ENCODE measurements around the gene BMERB1.

BMERB1 gene

GRCh38 chr16:15509593-15510535 lies 75.5 kb downstream of the BMERB1 start:
- Histone ChIP-seq H3K36me3 (no peaks in the 10 kb centered on the region), H3K27me3 (peaks cover 26% of the 10 kb centered on the region), H3K27ac (no peak overlapping the region), H3K4me1 (ENCODE audit: control insufficient read depth in 1 of 2, insufficient read depth in 1 of 2, low read depth in 1 of 2, low read length in 1 of 2) (no peaks in the 10 kb centered on the region), H3K4me3 (ENCODE audit: low read depth in 1 of 2, low read length in 1 of 2) (no peak overlapping the region), H3K9me3 (no peaks in the 10 kb centered on the region)
- no peak for TF ChIP-seq CTCF (IDR thresholded peaks at IDR 0.05)

- Histone ChIP-seq H3K4me3 (ENCODE audit: low read depth in 1 of 2, low read length in 1 of 2) (no peak overlapping the region), H3K36me3 (no peaks in the 10 kb centered on the region), H3K27me3 (peaks cover 26% of the 10 kb centered on the region), H3K27ac (no peak overlapping the region), H3K4me1 (ENCODE audit: control insufficient read depth in 1 of 2, insufficient read depth in 1 of 2, low read depth in 1 of 2, low read length in 1 of 2) (no peaks in the 10 kb centered on the region), H3K9me3 (no peaks in the 10 kb centered on the region)
- no peak for TF ChIP-seq CTCF (IDR thresholded peaks at IDR 0.05)
These were observed 76.6 kb downstream of the BMERB1 start for GRCh38 chr16:15510992-15511391.

DNA sequence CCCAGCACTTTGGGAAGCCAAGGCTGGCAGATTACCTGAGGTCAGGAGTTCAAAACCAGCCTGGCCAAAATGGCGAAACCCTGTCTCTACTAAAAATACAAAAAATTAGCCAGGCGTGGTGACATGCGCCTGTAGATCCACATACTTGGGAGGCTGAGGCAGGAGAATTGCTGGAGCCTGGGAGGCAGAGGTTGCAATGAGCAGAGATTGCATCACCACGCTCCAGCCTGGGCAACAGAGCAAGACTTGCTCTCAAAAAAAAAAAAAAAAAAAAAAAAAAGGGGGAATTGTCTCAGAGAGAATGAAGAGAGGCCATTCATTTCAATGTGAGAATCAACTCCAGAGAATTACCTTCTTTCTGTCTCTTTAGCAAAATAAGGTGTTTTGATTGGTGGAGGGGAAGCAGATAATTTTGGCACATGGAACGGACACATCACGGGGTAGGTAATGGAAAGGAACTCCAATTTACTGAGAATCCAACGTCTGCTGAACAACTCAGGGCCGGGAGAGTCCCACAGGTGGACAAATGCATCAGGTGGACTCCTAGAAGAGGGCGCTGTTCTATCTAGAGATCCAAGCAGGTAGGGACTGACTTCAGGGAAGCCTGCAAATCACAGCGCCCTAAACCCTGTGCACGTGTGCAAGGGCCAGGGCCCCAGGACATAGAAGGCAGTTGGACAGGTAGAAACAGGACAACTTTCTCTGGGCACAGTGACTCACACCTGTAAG lies 77.5 kb downstream of the BMERB1 start:
- Histone ChIP-seq H3K9me3 (no peaks in the 10 kb centered on the region), H3K4me1 (ENCODE audit: control insufficient read depth in 1 of 2, insufficient read depth in 1 of 2, low read depth in 1 of 2, low read length in 1 of 2) (no peaks in the 10 kb centered on the region), H3K27ac (no peak overlapping the region), H3K27me3 (peaks cover 21% of the 10 kb centered on the region), H3K4me3 (ENCODE audit: low read depth in 1 of 2, low read length in 1 of 2) (no peak overlapping the region), H3K36me3 (no peaks in the 10 kb centered on the region)
- no peak for TF ChIP-seq CTCF (IDR thresholded peaks at IDR 0.05)

- Histone ChIP-seq H3K9me3 (no peaks in the 10 kb centered on the region), H3K4me1 (ENCODE audit: control insufficient read depth in 1 of 2, insufficient read depth in 1 of 2, low read depth in 1 of 2, low read length in 1 of 2) (no peaks in the 10 kb centered on the region), H3K27me3 (peaks cover 9% of the 10 kb centered on the region), H3K4me3 (ENCODE audit: low read depth in 1 of 2, low read length in 1 of 2) (no peak overlapping the region), H3K36me3 (no peaks in the 10 kb centered on the region), H3K27ac (no peak overlapping the region)
- TF ChIP-seq CTCF (IDR thresholded peaks at IDR 0.05), result no peak
These were observed 78.8 kb downstream of the BMERB1 start for GRCh38 chr16:15513156-15513555.

GRCh38 chr16:15515992-15516391 lies 81.6 kb downstream of the BMERB1 start:
- H3K36me3 ChIP-seq, result no peaks in the 10 kb centered on the region
- H3K27ac ChIP-seq, result no peak overlapping the region
- no peaks in the 10 kb centered on the region for H3K9me3 ChIP-seq
- peaks cover 5 to 6% of the 10 kb centered on the region in 2 experiments for H3K4me1 ChIP-seq (ENCODE audit: control insufficient read depth in 1 of 2, insufficient read depth in 1 of 2, low read depth in 1 of 2, low read length in 1 of 2)
- no peak overlapping the region for H3K4me3 ChIP-seq (ENCODE audit: low read depth in 1 of 2, low read length in 1 of 2)
- TF ChIP-seq CTCF (IDR thresholded peaks at IDR 0.05), result no peak
- H3K27me3 ChIP-seq, result no peaks in the 10 kb centered on the region
